A673 (cell line): ENCODE data around the gene COL5A1.

Experiments used
- EZH2 ChIP-seq: fragments of 200-600 bp; sonication (generic); IDR thresholded peaks from 2 replicates; pipeline ENCODE4 v1.6.1; 2017; ENCODE audit warnings: borderline replicate concordance, low read depth, mild to moderate bottlenecking, mixed read lengths, antibody characterized with exemption, low read length; ENCODE audit not compliant: poor library complexity, severe bottlenecking
- TF ChIP-seq, protein P1 (sequence below): fragments of 300-800, 200-600 bp; sonication (generic); conservative IDR thresholded peaks from 2 replicates; pipeline ENCODE4 v1.5.1; 2017; ENCODE audit warnings: low read depth, mild to moderate bottlenecking, antibody characterized with exemption, low read length, moderate library complexity, mixed read lengths

DNA sequence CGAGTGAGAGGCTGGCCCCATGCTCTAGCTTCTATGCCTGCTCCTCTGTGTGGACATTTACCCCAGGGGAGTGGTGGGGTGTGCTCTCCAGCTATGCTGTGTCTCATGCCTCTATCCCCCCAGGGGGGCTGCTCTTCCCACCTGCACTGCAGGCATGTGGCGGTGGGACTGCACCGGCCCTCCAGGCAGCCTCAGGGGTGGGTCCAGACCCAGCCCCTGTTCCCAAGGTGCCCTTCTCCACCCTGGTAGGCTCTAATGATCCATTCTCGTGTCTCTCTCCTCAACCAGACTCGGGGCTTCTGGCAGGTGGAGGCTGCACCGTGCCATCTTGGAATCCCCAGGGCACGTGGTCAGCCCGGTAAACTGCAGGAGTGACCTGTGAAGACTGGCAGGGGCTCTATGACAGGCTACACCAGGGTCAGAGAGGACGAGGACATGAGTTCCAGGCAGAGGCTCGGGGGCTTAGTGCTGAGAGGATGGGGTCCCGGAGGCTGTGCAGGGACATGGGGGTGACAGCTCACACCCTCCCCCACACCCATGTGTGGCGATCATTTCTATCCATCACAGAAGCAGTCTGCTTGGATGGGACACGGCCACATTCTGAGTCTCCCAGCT is 22.7 kb upstream of the COL5A1 start:
- no peak for TF ChIP-seq EZH2
- TF ChIP-seq, protein P1, sequence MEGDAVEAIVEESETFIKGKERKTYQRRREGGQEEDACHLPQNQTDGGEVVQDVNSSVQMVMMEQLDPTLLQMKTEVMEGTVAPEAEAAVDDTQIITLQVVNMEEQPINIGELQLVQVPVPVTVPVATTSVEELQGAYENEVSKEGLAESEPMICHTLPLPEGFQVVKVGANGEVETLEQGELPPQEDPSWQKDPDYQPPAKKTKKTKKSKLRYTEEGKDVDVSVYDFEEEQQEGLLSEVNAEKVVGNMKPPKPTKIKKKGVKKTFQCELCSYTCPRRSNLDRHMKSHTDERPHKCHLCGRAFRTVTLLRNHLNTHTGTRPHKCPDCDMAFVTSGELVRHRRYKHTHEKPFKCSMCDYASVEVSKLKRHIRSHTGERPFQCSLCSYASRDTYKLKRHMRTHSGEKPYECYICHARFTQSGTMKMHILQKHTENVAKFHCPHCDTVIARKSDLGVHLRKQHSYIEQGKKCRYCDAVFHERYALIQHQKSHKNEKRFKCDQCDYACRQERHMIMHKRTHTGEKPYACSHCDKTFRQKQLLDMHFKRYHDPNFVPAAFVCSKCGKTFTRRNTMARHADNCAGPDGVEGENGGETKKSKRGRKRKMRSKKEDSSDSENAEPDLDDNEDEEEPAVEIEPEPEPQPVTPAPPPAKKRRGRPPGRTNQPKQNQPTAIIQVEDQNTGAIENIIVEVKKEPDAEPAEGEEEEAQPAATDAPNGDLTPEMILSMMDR, result no peak
